Muscle layer of duodenum (tissue), 2 donors: ENCODE data around the gene MAPK8.

Experiments used
- H3K27ac ChIP-seq: one replicate; pipeline ENCODE4 v1.7.0; 2013; ENCODE audit warnings: mild to moderate bottlenecking, low read length
- H3K27me3 ChIP-seq: one replicate; pipeline ENCODE4 v1.7.0; 2013; ENCODE audit warnings: low read depth, mild to moderate bottlenecking, control low read depth, low read length
- H3K36me3 ChIP-seq, 2 donors: one replicate each; pipeline ENCODE4 v1.7.0; 2013; ENCODE audit warnings: low read length in 2 of 2, control low read depth in 1 of 2, mild to moderate bottlenecking in 1 of 2; ENCODE audit not compliant: insufficient read depth in 2 of 2, control insufficient read depth in 1 of 2
- H3K4me1 ChIP-seq, 2 donors: one replicate each; pipeline ENCODE4 v1.7.0; 2013; ENCODE audit warnings: low read length in 2 of 2, mild to moderate bottlenecking in 2 of 2, control low read depth in 1 of 2, moderate library complexity in 1 of 2; ENCODE audit not compliant: insufficient read depth in 2 of 2, control insufficient read depth in 1 of 2
- H3K4me3 ChIP-seq, 2 donors: one replicate each; pipeline ENCODE4 v1.7.0; 2013; ENCODE audit warnings: low read length in 2 of 2, low read depth in 1 of 2, mild to moderate bottlenecking in 1 of 2
- H3K9me3 ChIP-seq, 2 donors: one replicate each; pipeline ENCODE4 v1.7.0; 2013; ENCODE audit warnings: low read length in 2 of 2, control low read depth in 1 of 2, mild to moderate bottlenecking in 1 of 2; ENCODE audit not compliant: control insufficient read depth in 1 of 2
- donor health status: healthy.

The MAPK8 gene

GRCh38 chr10:48389846-48390557, 83.5 kb downstream of the MAPK8 start:
- no peak overlapping the region for H3K27ac ChIP-seq
- H3K27me3 ChIP-seq = no peaks in the 10 kb centered on the region
- no peaks in the 10 kb centered on the region for H3K36me3 ChIP-seq
- H3K9me3 ChIP-seq = no peaks in the 10 kb centered on the region
- no peak overlapping the region for H3K4me3 ChIP-seq
- H3K4me1 ChIP-seq = peaks cover 0 to 9% of the 10 kb centered on the region in 2 donors

- Histone ChIP-seq H3K36me3 (no peaks in the 10 kb centered on the region), H3K4me1 (peaks cover 0 to 9% of the 10 kb centered on the region in 2 donors), H3K9me3 (no peaks in the 10 kb centered on the region), H3K27me3 (no peaks in the 10 kb centered on the region), H3K27ac (no peak overlapping the region), H3K4me3 (no peak overlapping the region)
Observed at GRCh38 chr10:48390558-48390871, 84.0 kb downstream of the MAPK8 start.

- H3K4me1 ChIP-seq = peaks cover 0 to 9% of the 10 kb centered on the region in 2 donors
- no peaks in the 10 kb centered on the region for H3K36me3 ChIP-seq
- H3K4me3 ChIP-seq = no peak overlapping the region
- no peak overlapping the region for H3K27ac ChIP-seq
- H3K27me3 ChIP-seq = no peaks in the 10 kb centered on the region
- no peaks in the 10 kb centered on the region for H3K9me3 ChIP-seq
Observed at GRCh38 chr10:48390933-48391845, 84.7 kb downstream of the MAPK8 start.

- Histone ChIP-seq H3K4me3 (no peak overlapping the region), H3K27me3 (no peaks in the 10 kb centered on the region), H3K4me1 (peaks cover 0 to 9% of the 10 kb centered on the region in 2 donors), H3K27ac (no peak overlapping the region), H3K36me3 (no peaks in the 10 kb centered on the region), H3K9me3 (no peaks in the 10 kb centered on the region)
Observed at GRCh38 chr10:48391994-48392393, 85.5 kb downstream of the MAPK8 start.

- Histone ChIP-seq H3K27ac (no peak overlapping the region), H3K4me3 (no peak overlapping the region)
Observed at GRCh38 chr10:48398261-48398660, 91.8 kb downstream of the MAPK8 start.

GRCh38 chr10:48399056-48399541, 92.6 kb downstream of the MAPK8 start:
- Histone ChIP-seq H3K4me3 (no peak overlapping the region), H3K36me3 (no peaks in the 10 kb centered on the region), H3K27me3 (no peaks in the 10 kb centered on the region), H3K4me1 (peaks cover 0 to 11% of the 10 kb centered on the region in 2 donors), H3K27ac (no peak overlapping the region), H3K9me3 (no peaks in the 10 kb centered on the region)

More at GRCh38 chr10:48398261-48398660, 91.8 kb downstream of the MAPK8 start:
- H3K4me1 ChIP-seq = peaks cover 0 to 11% of the 10 kb centered on the region in 2 donors
- H3K9me3 ChIP-seq = no peaks in the 10 kb centered on the region
- H3K27me3 ChIP-seq = no peaks in the 10 kb centered on the region
- no peaks in the 10 kb centered on the region for H3K36me3 ChIP-seq

GRCh38 chr10:48399551-48399950, 93.1 kb downstream of the MAPK8 start:
- no peak overlapping the region for H3K4me3 ChIP-seq
- no peaks in the 10 kb centered on the region for H3K27me3 ChIP-seq

GRCh38 chr10:48400129-48400849, 93.8 kb downstream of the MAPK8 start:
- no peak overlapping the region for H3K4me3 ChIP-seq
- no peaks in the 10 kb centered on the region for H3K36me3 ChIP-seq
- no peaks in the 10 kb centered on the region for H3K27me3 ChIP-seq
- no peaks in the 10 kb centered on the region for H3K9me3 ChIP-seq
- peaks cover 0 to 11% of the 10 kb centered on the region in 2 donors for H3K4me1 ChIP-seq
- H3K27ac ChIP-seq = no peak overlapping the region

More at GRCh38 chr10:48399551-48399950, 93.1 kb downstream of the MAPK8 start:
- Histone ChIP-seq H3K36me3 (no peaks in the 10 kb centered on the region), H3K9me3 (no peaks in the 10 kb centered on the region), H3K27ac (no peak overlapping the region), H3K4me1 (peaks cover 0 to 11% of the 10 kb centered on the region in 2 donors)

- H3K4me3 ChIP-seq = no peak overlapping the region
Observed at GRCh38 chr10:48400850-48401220, 94.4 kb downstream of the MAPK8 start.

GRCh38 chr10:48404646-48405045, 98.2 kb downstream of the MAPK8 start:
- peaks cover 0 to 3% of the 10 kb centered on the region in 2 donors for H3K4me1 ChIP-seq
- H3K9me3 ChIP-seq = no peaks in the 10 kb centered on the region
- H3K27me3 ChIP-seq = no peaks in the 10 kb centered on the region
- no peaks in the 10 kb centered on the region for H3K36me3 ChIP-seq
- H3K27ac ChIP-seq = no peak overlapping the region
- no peak overlapping the region for H3K4me3 ChIP-seq

More at GRCh38 chr10:48400850-48401220, 94.4 kb downstream of the MAPK8 start:
- Histone ChIP-seq H3K27me3 (no peaks in the 10 kb centered on the region), H3K27ac (no peak overlapping the region), H3K9me3 (no peaks in the 10 kb centered on the region), H3K36me3 (no peaks in the 10 kb centered on the region), H3K4me1 (peaks cover 0 to 11% of the 10 kb centered on the region in 2 donors)

GRCh38 chr10:48406204-48406603, 99.7 kb downstream of the MAPK8 start:
- H3K27ac ChIP-seq = no peak overlapping the region
- H3K27me3 ChIP-seq = no peaks in the 10 kb centered on the region
- H3K4me1 ChIP-seq = no peaks in the 10 kb centered on the region
- H3K4me3 ChIP-seq = no peak overlapping the region
- H3K36me3 ChIP-seq = peaks cover 10 to 15% of the 10 kb centered on the region in 2 donors
- H3K9me3 ChIP-seq = no peaks in the 10 kb centered on the region
